Caco-2 (cell line): ENCODE results near the gene RAC3. TPM values are rescaled to one million over a fixed set of nuclear protein-coding genes. Genes with fewer than 3 reads are reported as not detected.

Experiments
- BruUV-seq: library from RNA; stranded (reverse); fragments of 400-500 nt; replicated peaks from 2 replicates; lab custom pipeline; 2021; lab: Mats Ljungman, UMichigan
- CTCF ChIA-PET: fragments of 300-600 bp; sonication (Branson Sonifier 250); formaldehyde crosslinking; loops from one replicate; lab custom pipeline; 2022; ENCODE audit warnings: antibody characterized with exemption; lab: Charles Lee
- POLR2A ChIA-PET: fragments of 300-600 bp; sonication (Branson Sonifier 250); formaldehyde crosslinking; loops from one replicate; lab custom pipeline; 2022; ENCODE audit warnings: antibody characterized with exemption; lab: Charles Lee
- DNase-seq, 2 experiments: peaks; one replicate each; pipeline versions ENCODE4 v3.0.0 to v3.0.0-alpha.2; 2020 to 2022
- H3K27me3 ChIP-seq: replicated peaks from 2 replicates; pipeline ENCODE4 v1.6.0; 2011; ENCODE audit warnings: low read length; ENCODE audit not compliant: control insufficient read depth, insufficient read depth
- H3K36me3 ChIP-seq: 2 replicates; pipeline ENCODE4 v1.5.1; 2011; ENCODE audit warnings: low read length; ENCODE audit not compliant: control insufficient read depth, insufficient read depth
- H3K4me1 ChIP-seq: fragments of 250-450 bp; sonication (Bioruptor Pico); 2 replicates; pipeline ENCODE4 v1.5.1; 2020; ENCODE audit warnings: mild to moderate bottlenecking
- H3K4me3 ChIP-seq: 2 replicates; pipeline ENCODE4 v1.5.1; 2011; ENCODE audit warnings: low read depth, mild to moderate bottlenecking, control low read depth, low read length
- H3K9me3 ChIP-seq: fragments of 250-450 bp; sonication (Bioruptor Pico); 2 replicates; pipeline ENCODE4 v1.5.1; 2020; ENCODE audit warnings: mild to moderate bottlenecking, moderate library complexity
- H3K27ac Mint-ChIP-seq: one replicate; pipeline ENCODE4 v1.8.0; 2022; ENCODE audit warnings: mixed read lengths; ENCODE audit not compliant: unreplicated experiment
- H3K27me3 Mint-ChIP-seq: one replicate; pipeline ENCODE4 v1.8.0; 2022; ENCODE audit warnings: mixed read lengths; ENCODE audit not compliant: insufficient read depth, unreplicated experiment
- H3K36me3 Mint-ChIP-seq: one replicate; pipeline ENCODE4 v1.8.0; 2022; ENCODE audit warnings: mild to moderate bottlenecking, mixed read lengths; ENCODE audit not compliant: insufficient read depth, unreplicated experiment
- H3K4me1 Mint-ChIP-seq: one replicate; pipeline ENCODE4 v1.8.0; 2022; ENCODE audit warnings: low read depth, mixed read lengths; ENCODE audit not compliant: unreplicated experiment
- H3K4me3 Mint-ChIP-seq: one replicate; pipeline ENCODE4 v1.8.0; 2022; ENCODE audit warnings: mild to moderate bottlenecking, moderate library complexity, mixed read lengths; ENCODE audit not compliant: unreplicated experiment
- H3K9me3 Mint-ChIP-seq: one replicate; pipeline ENCODE4 v1.8.0; 2022; ENCODE audit warnings: mixed read lengths; ENCODE audit not compliant: unreplicated experiment
- intact Hi-C: fragments of 100-400 bp; cut with micrococcal nuclease; formaldehyde crosslinking; loops from one replicate; pipeline ENCODE4 v1.10.0; 2022; ENCODE audit not compliant: unreplicated experiment
- total RNA-seq: library from RNA; stranded (reverse); gene quantifications from 2 replicates; pipeline ENCODE4 v1.2.3, GENCODE V29; 2022
- TF ChIP-seq, protein P1 (sequence below), 2 experiments: fragments of 200-600 bp in 1 of 2; IDR thresholded peaks; 1 replicate in 1 of 2; 2 replicates in 1 of 2; pipeline versions ENCODE4 v1.5.1 to v1.8.0; 2011 to 2022; ENCODE audit warnings: antibody characterized with exemption in 1 of 2, control low read depth in 1 of 2, inconsistent platforms in 1 of 2, low read depth in 1 of 2, low read length in 1 of 2, mild to moderate bottlenecking in 1 of 2, moderate library complexity in 1 of 2; ENCODE audit not compliant: insufficient read depth in 1 of 2, severe bottlenecking in 1 of 2, unreplicated experiment in 1 of 2

RAC3 gene
- total RNA-seq, 1 experiment from 2014 or later = 94.5 TPM

DNA sequence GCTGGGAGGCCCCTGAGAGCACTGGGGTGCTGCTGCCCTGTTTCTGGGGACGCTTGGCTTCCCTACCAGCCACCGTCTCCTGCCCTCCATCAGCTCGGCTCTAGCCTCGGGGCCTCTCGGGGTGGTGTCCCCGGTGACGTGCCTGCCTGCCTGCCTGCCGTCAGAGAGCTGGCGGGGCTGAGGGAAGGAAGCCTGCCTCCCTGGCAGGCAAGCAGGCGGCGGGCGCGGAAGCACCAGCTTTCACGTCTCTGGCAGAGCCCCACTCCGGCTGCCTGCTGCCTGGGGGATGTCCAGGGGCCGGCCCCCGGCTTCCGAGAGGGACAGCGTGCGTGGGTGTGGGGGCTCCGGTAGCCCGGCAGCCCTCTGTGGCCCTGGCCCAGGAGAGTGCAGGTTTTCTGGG is 18.1 kb upstream of the RAC3 start:
- DNase-seq = no peak
- H3K36me3 Mint-ChIP-seq = peaks cover 25% of the 10 kb centered on the region
- H3K4me3 ChIP-seq = no peak overlapping the region
- no peaks in the 10 kb centered on the region for H3K27me3 Mint-ChIP-seq
- ChIA-PET CTCF (no interaction called here), POLR2A (no interaction called here)
- no peak overlapping the region for H3K4me3 Mint-ChIP-seq
- no peaks in the 10 kb centered on the region for H3K27me3 ChIP-seq
- BruUV-seq = no TSS peak
- H3K27ac Mint-ChIP-seq = peak overlapping the region; percentile 55
- H3K9me3 Mint-ChIP-seq = no peaks in the 10 kb centered on the region
- intact Hi-C loops = no loop called here
- TF ChIP-seq, protein P1, sequence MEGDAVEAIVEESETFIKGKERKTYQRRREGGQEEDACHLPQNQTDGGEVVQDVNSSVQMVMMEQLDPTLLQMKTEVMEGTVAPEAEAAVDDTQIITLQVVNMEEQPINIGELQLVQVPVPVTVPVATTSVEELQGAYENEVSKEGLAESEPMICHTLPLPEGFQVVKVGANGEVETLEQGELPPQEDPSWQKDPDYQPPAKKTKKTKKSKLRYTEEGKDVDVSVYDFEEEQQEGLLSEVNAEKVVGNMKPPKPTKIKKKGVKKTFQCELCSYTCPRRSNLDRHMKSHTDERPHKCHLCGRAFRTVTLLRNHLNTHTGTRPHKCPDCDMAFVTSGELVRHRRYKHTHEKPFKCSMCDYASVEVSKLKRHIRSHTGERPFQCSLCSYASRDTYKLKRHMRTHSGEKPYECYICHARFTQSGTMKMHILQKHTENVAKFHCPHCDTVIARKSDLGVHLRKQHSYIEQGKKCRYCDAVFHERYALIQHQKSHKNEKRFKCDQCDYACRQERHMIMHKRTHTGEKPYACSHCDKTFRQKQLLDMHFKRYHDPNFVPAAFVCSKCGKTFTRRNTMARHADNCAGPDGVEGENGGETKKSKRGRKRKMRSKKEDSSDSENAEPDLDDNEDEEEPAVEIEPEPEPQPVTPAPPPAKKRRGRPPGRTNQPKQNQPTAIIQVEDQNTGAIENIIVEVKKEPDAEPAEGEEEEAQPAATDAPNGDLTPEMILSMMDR (IDR thresholded peaks at IDR 0.05; ENCODE audit: insufficient read depth in 1 of 2, low read depth in 1 of 2, low read length in 1 of 2, severe bottlenecking in 1 of 2, unreplicated experiment in 1 of 2) = no peak
- 0 out of 2 replicates have a peak, but pooled peaks cover 4% of the 10 kb centered on the region for H3K4me1 ChIP-seq
- no peaks in the 10 kb centered on the region for H3K36me3 ChIP-seq
- no peaks in the 10 kb centered on the region for H3K9me3 ChIP-seq
- H3K4me1 Mint-ChIP-seq = no peaks in the 10 kb centered on the region

DNA sequence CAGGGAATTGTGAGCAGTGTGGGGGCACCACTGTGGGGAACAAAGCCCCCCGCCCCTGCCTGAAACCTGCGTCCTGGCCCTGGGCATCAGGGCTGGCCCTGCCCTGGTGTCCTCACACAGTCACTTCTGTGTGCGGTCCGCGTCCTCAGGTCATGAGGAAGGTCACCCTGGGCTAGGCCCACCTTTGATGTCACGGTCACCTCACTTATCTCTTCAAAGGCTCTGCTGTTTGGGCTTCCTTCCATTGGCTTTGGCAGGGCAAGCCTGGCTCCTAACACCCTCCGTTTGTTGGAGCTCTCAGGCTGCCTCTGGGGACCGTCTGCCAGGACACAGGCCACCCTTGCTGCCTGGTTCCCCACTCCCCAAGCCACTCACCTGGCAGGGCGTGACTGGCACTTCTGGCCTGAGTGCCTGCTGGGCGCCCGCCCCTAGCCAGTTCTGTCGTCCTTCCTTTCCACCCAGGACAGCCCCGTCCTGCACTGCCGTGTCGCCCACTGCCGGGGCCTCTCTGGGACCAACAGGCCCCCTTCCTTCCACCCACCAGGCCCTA is 17.6 kb upstream of the RAC3 start:
- Histone ChIP-seq H3K9me3 (no peaks in the 10 kb centered on the region), H3K27me3 (no peaks in the 10 kb centered on the region), H3K4me3 (no peak overlapping the region), H3K36me3 (no peaks in the 10 kb centered on the region; the same call in 1 of the 2 replicates), H3K4me1 (0 out of 2 replicates have a peak, but pooled peaks cover 4% of the 10 kb centered on the region)
- Mint-ChIP-seq H3K4me1 (no peaks in the 10 kb centered on the region), H3K27ac (no peak overlapping the region), H3K4me3 (no peak overlapping the region), H3K36me3 (peaks cover 28% of the 10 kb centered on the region), H3K9me3 (no peaks in the 10 kb centered on the region), H3K27me3 (no peaks in the 10 kb centered on the region)
- no TSS peak for BruUV-seq
- intact Hi-C loops = no loop called here
- TF ChIP-seq, protein P1 (IDR thresholded peaks at IDR 0.05; ENCODE audit: insufficient read depth in 1 of 2, low read depth in 1 of 2, low read length in 1 of 2, severe bottlenecking in 1 of 2, unreplicated experiment in 1 of 2) = no peak
- DNase-seq = no peak
- CTCF ChIA-PET = no interaction called here
- POLR2A ChIA-PET = no interaction called here

DNA sequence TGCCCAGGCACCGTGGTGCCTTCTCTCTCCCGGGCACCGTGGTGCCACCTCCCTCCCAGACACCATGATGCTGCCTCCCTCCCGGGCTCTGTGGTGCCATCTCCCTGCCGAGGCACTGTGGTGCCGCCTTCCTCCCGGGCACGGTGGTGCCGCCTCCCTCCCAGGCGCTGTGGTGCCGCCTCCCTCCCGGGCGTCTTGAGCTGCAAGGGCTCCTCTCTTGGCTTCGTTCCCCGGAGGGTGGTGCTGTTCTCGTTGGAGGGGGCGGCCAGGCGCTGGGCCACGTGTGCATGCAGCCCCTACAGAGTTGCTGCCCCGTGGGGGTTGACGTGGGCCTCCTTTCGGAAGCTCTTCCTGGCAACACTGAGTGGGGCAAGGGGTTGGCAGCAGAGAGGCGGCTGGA is 17.0 kb upstream of the RAC3 start:
- CTCF ChIA-PET = no interaction called here
- H3K27me3 Mint-ChIP-seq = no peaks in the 10 kb centered on the region
- no peak for DNase-seq
- H3K4me3 Mint-ChIP-seq = no peak overlapping the region
- POLR2A ChIA-PET = no interaction called here
- BruUV-seq = no TSS peak
- no peak overlapping the region for H3K4me3 ChIP-seq
- peaks cover 31% of the 10 kb centered on the region for H3K36me3 Mint-ChIP-seq
- H3K4me1 ChIP-seq = 0 out of 2 replicates have a peak, but pooled peaks cover 4% of the 10 kb centered on the region
- no peaks in the 10 kb centered on the region for H3K9me3 Mint-ChIP-seq
- H3K9me3 ChIP-seq = no peaks in the 10 kb centered on the region
- no peaks in the 10 kb centered on the region; the same call in 1 of the 2 replicates for H3K36me3 ChIP-seq
- TF ChIP-seq, protein P1 (IDR thresholded peaks at IDR 0.05; ENCODE audit: insufficient read depth in 1 of 2, low read depth in 1 of 2, low read length in 1 of 2, severe bottlenecking in 1 of 2, unreplicated experiment in 1 of 2) = no peak
- H3K27me3 ChIP-seq = no peaks in the 10 kb centered on the region
- no peaks in the 10 kb centered on the region for H3K4me1 Mint-ChIP-seq
- intact Hi-C loops = no loop called here
- H3K27ac Mint-ChIP-seq = no peak overlapping the region
